Heart right ventricle (tissue), 16 donors: ENCODE results near the gene FEM1A. TPM values are rescaled to one million over a fixed set of nuclear protein-coding genes. Genes with fewer than 3 reads are reported as not detected.

ENCODE experiments used
- ATAC-seq, 8 donors: fragments of 200-7000 bp; cut with Tn5 transposase; one replicate each; pipeline ENCODE4 v1.9.1; 2020; ENCODE audit warnings: mild to moderate bottlenecking in 8 of 8, moderate library complexity in 8 of 8, moderate number of reproducible peaks in 1 of 8
- DNase-seq, 2 donors: peaks; one replicate each; pipeline ENCODE4 v3.0.0-alpha.2; 2020
- H3K27ac ChIP-seq, 10 donors: fragments of 200-600 bp; sonication (generic) in 2 of 10; one replicate each; pipeline versions ENCODE4 v1.5.0 to v1.8.0; 2020 to 2022; ENCODE audit warnings: mild to moderate bottlenecking in 3 of 10
- H3K27me3 ChIP-seq, 7 donors: fragments of 200-600 bp; one replicate each; pipeline ENCODE4 v1.8.0; 2021 to 2022; ENCODE audit warnings: mild to moderate bottlenecking in 2 of 7
- H3K36me3 ChIP-seq, 9 donors: fragments of 200-600 bp; sonication (generic) in 1 of 9; one replicate each; pipeline versions ENCODE4 v1.5.0 to v1.8.0; 2020 to 2022; ENCODE audit warnings: mild to moderate bottlenecking in 2 of 9
- H3K4me1 ChIP-seq, 9 donors: fragments of 200-600 bp; sonication (generic) in 1 of 9; one replicate each; pipeline versions ENCODE4 v1.5.0 to v1.8.0; 2020 to 2022; ENCODE audit warnings: mild to moderate bottlenecking in 4 of 9
- H3K4me3 ChIP-seq, 10 donors: fragments of 200-600 bp; sonication (generic) in 2 of 10; one replicate each; pipeline versions ENCODE4 v1.5.0 to v1.8.0; 2020 to 2022; ENCODE audit warnings: mild to moderate bottlenecking in 7 of 10, moderate library complexity in 2 of 10
- H3K9me3 ChIP-seq, 11 donors: fragments of 200-600 bp in 10 of 11; sonication (generic) in 2 of 11; one replicate each; pipeline versions ENCODE4 v1.5.0 to v1.8.0; 2013 to 2022; ENCODE audit warnings: mild to moderate bottlenecking in 2 of 11, control low read depth in 1 of 11, moderate library complexity in 1 of 11
- WGBS, 2 donors: extraction: QIAGEN DNeasy Blood & Tissue Kit; methylation state at CpG; one replicate each; pipeline ENCODE4 v1.1.7; 2013; ENCODE audit warnings: inconsistent platforms in 1 of 2; 5-methylcytosine and 5-hydroxymethylcytosine counted together
- intact Hi-C, 10 donors: fragments of 100-400 bp; cut with DNase I; formaldehyde crosslinking; loops; one replicate each; pipeline versions ENCODE4 v1.11.1 to v1.14.2; 2022
- polyA plus RNA-seq, 2 donors: library from polyadenylated mRNA; stranded (reverse); fragments of 200-250 nt; gene quantifications; one replicate each; pipeline ENCODE4 v1.2.3, GENCODE V29; 2013
- total RNA-seq, 10 donors: library from RNA; stranded (reverse); fragmentation: NEBNext Ultra II Directional in 3 of 10; extraction: Animal tissue kit (Norgen Biotek cat#: 25700) in 3 of 10; gene quantifications; one replicate each; pipeline versions ENCODE4 v1.2.1 to v1.2.4, GENCODE V29; 2021 to 2023
- TF ChIP-seq, protein P1 (sequence below), 9 donors: fragments of 200-600 bp; sonication (generic) in 2 of 9; IDR thresholded peaks; one replicate each; pipeline versions ENCODE4 v1.5.0 to v1.8.0; 2021 to 2022; ENCODE audit warnings: antibody characterized with exemption in 9 of 9, mild to moderate bottlenecking in 5 of 9, moderate library complexity in 1 of 9
- donor health status: Arrhythmogenic right ventricular cardiomyopathy.
- donor health status: ischemic (EF 13 %, LVEDD 7.1; RV severe dilation, severe dysfunction).
- donor health status: healthy with polysubstance abuse.
- donor health status: DM: no; HTN: yes; CAD: no.
- donor health status: DM: no; HTN: no; CAD: no.
- donor health status: ischemic (EF 25% LVEDD 6.9; RV normal size, moderate dysfunction).
- donor health status: ischemic (EF 25% LVEDD 5.7; RV mildly dilated, moderate dysfunction).
- donor health status: healthy.
- donor health status: DM: yes; HTN: yes; CAD: no.
- donor health status: Ischemic cardiomyopathy.
- donor health status: ischemic (EF 35%, LVEDD 5.7; RV mildly dilated, moderate dysfunction).
- donor health status: nonischemic (EF 11% LVEDD 7.7; RV severe dilation, severe dysfunction).
- donor health status: DM: yes; HTN: yes; CAD: no.
- donor health status: PGD.
- donor health status: ischemic (EF 29% LVEDD 5.4; RV normal size, mild dysfunction).
- donor health status: nonischemic (EF 23%, LVEDD 6.1; RV moderate dilation, normal function).

FEM1A gene
- total and polyA plus RNA-seq, 12 donors, result 14.4 to 51.6 (median 47.7) TPM

DNA sequence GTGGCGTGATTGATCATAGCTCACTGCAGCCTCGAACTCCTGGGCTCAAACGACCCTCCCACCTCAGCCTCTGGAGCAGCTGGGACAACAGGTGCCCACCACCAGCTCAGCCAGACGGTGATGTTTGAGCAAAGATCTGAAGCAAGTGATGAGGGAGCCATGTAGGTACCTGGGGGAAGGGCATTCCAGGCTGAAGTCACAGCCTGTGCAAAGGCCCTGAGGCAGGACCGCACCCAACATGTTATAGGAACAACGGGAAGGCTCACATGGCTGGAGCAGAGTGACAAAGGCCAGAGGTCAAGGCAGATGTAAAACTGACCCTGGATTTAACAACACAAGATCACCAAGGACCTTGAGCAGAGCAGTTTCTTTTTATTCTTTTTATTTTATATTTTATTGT lies 14.8 kb downstream of the FEM1A start:
- Histone ChIP-seq H3K4me1 (peaks cover 0 to 47% (median 11%) of the 10 kb centered on the region in 9 donors), H3K9me3 (no peaks in the 10 kb centered on the region), H3K27ac (peak overlapping the region in 1 of 10 donors; percentile 76), H3K27me3 (no peaks in the 10 kb centered on the region), H3K36me3 (no peaks in the 10 kb centered on the region), H3K4me3 (no peak overlapping the region)
- 86 to 87% methylated on average over 6 of the region's 6 CpGs for WGBS, 2 donors
- no peak for DNase-seq
- no peak for ATAC-seq
- TF ChIP-seq, protein P1, sequence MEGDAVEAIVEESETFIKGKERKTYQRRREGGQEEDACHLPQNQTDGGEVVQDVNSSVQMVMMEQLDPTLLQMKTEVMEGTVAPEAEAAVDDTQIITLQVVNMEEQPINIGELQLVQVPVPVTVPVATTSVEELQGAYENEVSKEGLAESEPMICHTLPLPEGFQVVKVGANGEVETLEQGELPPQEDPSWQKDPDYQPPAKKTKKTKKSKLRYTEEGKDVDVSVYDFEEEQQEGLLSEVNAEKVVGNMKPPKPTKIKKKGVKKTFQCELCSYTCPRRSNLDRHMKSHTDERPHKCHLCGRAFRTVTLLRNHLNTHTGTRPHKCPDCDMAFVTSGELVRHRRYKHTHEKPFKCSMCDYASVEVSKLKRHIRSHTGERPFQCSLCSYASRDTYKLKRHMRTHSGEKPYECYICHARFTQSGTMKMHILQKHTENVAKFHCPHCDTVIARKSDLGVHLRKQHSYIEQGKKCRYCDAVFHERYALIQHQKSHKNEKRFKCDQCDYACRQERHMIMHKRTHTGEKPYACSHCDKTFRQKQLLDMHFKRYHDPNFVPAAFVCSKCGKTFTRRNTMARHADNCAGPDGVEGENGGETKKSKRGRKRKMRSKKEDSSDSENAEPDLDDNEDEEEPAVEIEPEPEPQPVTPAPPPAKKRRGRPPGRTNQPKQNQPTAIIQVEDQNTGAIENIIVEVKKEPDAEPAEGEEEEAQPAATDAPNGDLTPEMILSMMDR (IDR thresholded peaks at IDR 0.05), result no peak
- intact Hi-C loops, result loop anchor here in 4 of 10 donors (5.0 to 10.0 kb wide), 4 partner anchors 46 to 228 kb away; no protein-coding TSS in a partner anchor

DNA sequence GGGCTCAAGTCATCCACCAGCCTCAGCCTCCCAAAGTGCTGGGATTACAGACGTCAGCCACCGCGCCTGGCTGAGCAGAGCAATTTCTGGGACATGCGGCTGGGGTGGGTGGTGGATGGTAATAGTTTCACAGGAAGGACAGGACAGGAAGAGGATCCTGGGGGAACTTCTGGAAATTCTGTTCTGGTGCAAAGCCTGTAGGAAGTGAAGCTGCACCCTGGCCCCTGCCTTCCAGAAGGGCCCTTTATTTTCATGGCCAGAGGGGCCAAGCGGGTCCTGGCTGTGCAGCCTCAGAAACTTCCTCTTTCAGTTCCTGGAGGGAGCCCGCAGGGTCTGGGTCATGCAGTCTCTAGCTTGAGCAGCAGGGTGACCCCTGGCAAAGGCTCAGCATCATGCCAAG lies 15.7 kb downstream of the FEM1A start:
- no peaks in the 10 kb centered on the region for H3K27me3 ChIP-seq
- no peaks in the 10 kb centered on the region for H3K36me3 ChIP-seq
- TF ChIP-seq, protein P1 (IDR thresholded peaks at IDR 0.05), result no peak
- WGBS, 2 donors, result 75 to 79% methylated on average over 6 of the region's 6 CpGs
- no peaks in the 10 kb centered on the region for H3K9me3 ChIP-seq
- peak overlapping the region in 1 of 10 donors; percentile 76 for H3K27ac ChIP-seq
- ATAC-seq (peak in 4 of 8 donors; percentile 10 to 47 (median 30)), DNase-seq (no peak)
- H3K4me3 ChIP-seq, result no peak overlapping the region
- intact Hi-C loops, result loop anchor here in 4 of 10 donors (5.0 to 10.0 kb wide), 4 partner anchors 45 to 228 kb away; no protein-coding TSS in a partner anchor
- H3K4me1 ChIP-seq, result peaks cover 0 to 52% (median 11%) of the 10 kb centered on the region in 9 donors

DNA sequence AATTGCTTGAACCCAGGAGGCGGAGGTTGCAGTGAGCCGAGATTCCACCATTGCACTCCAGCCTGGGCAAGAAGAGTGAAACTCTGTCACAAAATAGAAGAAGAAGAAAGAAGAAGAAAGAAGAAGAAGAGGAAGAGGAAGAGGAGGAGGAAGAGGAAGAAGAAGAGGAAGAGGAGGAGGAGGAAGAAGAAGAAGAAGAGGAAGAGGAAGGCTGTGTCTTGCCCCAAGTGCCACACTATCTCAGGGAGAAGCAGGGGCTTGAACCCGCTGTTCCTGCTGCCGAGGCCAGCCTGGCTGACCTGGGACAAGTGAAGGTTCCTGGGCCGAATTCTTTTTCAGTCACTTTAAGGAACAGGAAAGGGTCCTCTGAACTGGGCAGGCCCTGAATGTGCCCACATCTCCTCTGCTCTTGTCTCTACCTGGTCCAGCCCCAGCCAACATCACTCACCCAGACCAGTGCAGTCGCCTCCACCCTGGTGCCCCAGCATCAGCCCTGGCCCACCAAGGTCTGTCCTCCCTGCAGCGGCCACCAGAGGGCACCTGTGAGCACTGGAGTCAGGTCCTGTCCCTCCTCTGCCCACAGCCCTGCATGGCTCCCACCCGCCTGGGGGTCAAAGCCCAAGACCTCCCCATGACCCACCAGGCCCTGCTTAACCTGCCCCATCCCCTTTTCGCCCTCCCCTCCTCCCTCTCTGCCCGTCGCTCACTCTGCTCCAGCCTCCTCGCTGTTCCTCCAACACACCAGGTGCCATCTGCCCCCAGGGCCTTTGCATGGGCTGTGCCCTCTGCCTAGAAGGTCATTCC lies 20.0 kb downstream of the FEM1A start:
- peak overlapping the region in 1 of 10 donors; percentile 85 for H3K27ac ChIP-seq
- TF ChIP-seq, protein P1 (IDR thresholded peaks at IDR 0.05), result peak; percentile 79 to 95 (median 88)
- H3K4me1 ChIP-seq, result peaks cover 6 to 79% (median 19%) of the 10 kb centered on the region in 9 donors
- H3K9me3 ChIP-seq, result no peaks in the 10 kb centered on the region
- ATAC-seq (peak; percentile 18 to 60 (median 50)), DNase-seq (peak; percentile 80 to 88)
- WGBS, 2 donors, result 71 to 73% methylated on average over 12 of the region's 12 CpGs
- H3K27me3 ChIP-seq, result no peaks in the 10 kb centered on the region
- peaks cover 0 to 6% (median 2%) of the 10 kb centered on the region in 9 donors for H3K36me3 ChIP-seq
- intact Hi-C loops, result loop anchor here (1.0 to 5.0 kb wide), 8 partner anchors 39 to 221 kb away; no protein-coding TSS in a partner anchor
- H3K4me3 ChIP-seq, result no peak overlapping the region

DNA sequence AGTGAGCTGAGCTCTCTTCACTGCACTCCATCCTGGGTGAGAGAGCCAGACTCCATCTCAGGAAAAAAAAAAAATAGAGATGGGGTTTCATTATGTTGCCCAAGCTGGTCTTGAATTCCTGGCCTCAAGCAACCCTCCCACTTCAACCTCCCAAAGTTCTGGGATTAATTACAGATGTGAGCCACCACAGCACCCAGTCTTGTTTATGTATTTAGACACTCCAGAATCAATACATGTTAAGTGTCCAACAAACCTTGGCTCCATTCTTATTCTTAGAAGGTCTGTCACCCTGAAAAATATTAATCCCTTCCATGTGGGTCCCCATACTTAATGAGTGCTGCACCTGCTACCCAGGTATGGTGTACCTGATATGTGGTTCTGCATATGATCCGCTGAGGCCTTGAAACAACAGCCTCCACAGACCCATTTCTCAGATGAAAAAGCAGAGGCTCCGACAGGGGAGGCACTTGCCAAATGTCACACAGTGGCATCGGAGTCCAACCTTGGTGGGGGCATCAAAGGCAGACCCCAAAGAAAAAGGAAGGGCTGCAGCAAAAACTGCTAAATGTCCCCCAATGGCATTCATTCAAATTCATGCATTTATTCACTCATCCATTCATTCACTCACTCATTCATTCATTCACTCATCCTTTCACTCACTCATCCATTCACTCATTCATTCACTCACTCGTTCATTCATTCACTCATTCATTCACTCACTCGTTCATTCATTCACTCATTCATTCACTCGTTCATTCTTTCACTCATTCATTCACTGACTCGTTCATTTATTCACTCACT lies 23.3 kb downstream of the FEM1A start:
- Histone ChIP-seq H3K36me3 (peaks cover 0 to 39% (median 16%) of the 10 kb centered on the region in 9 donors), H3K27ac (peak overlapping the region in 1 of 10 donors; percentile 82), H3K27me3 (no peaks in the 10 kb centered on the region), H3K9me3 (no peaks in the 10 kb centered on the region), H3K4me1 (peaks cover 6 to 49% (median 19%) of the 10 kb centered on the region in 9 donors), H3K4me3 (peak overlapping the region in 3 of 10 donors; percentile 9 to 42 (median 39))
- intact Hi-C loops, result loop anchor here in 7 of 10 donors (5.0 kb wide), 3 partner anchors 97 to 217 kb away; no protein-coding TSS in a partner anchor
- TF ChIP-seq, protein P1 (IDR thresholded peaks at IDR 0.05), result no peak
- ATAC-seq, result no peak
- WGBS, 2 donors, result 73 to 81% methylated on average over 7 of the region's 7 CpGs
- DNase-seq, result no peak
